WTC11 (cell line): ENCODE measurements around the gene FER.

Experiments used
- CTCF ChIP-seq: fragments of 200-600 bp; IDR thresholded peaks from 2 replicates; pipeline ENCODE4 v1.8.0; 2022; ENCODE audit warnings: antibody characterized with exemption
- ELF4 ChIP-seq: sonication (generic); formaldehyde crosslinking; IDR thresholded peaks from 2 replicates; pipeline ENCODE4 v1.8.1; 2022; ENCODE audit warnings: low read depth, mild to moderate bottlenecking, moderate library complexity, missing genetic modification reagents
- ESRRA ChIP-seq: sonication (generic); formaldehyde crosslinking; IDR thresholded peaks from 2 replicates; pipeline ENCODE4 v1.8.1; 2022; ENCODE audit warnings: mild to moderate bottlenecking, missing genetic modification reagents, borderline replicate concordance
- MAX ChIP-seq: sonication (generic); formaldehyde crosslinking; IDR thresholded peaks from 2 replicates; pipeline ENCODE4 v1.8.0; 2022; ENCODE audit warnings: mild to moderate bottlenecking, missing genetic modification reagents
- NR1H2 ChIP-seq: sonication (generic); formaldehyde crosslinking; IDR thresholded peaks from 2 replicates; pipeline ENCODE4 v1.9.0; 2021; ENCODE audit warnings: mild to moderate bottlenecking, moderate library complexity, missing genetic modification reagents
- OVOL2 ChIP-seq: fragments of 250-450 bp; sonication (Bioruptor Pico); IDR thresholded peaks from 2 replicates; pipeline ENCODE4 v1.9.0; 2021; ENCODE audit warnings: mild to moderate bottlenecking, borderline replicate concordance
- SP1 ChIP-seq: sonication (generic); formaldehyde crosslinking; conservative IDR thresholded peaks from 2 replicates; pipeline ENCODE4 v1.8.1; 2022; ENCODE audit warnings: missing genetic modification reagents
- TEAD4 ChIP-seq: sonication (generic); formaldehyde crosslinking; IDR thresholded peaks from 2 replicates; pipeline ENCODE4 v1.8.0; 2022; ENCODE audit warnings: mild to moderate bottlenecking, missing genetic modification reagents
- ZNF121 ChIP-seq: sonication (generic); formaldehyde crosslinking; IDR thresholded peaks from 2 replicates; pipeline ENCODE4 v1.8.0; 2023; ENCODE audit warnings: missing genetic modification reagents
- ZNF317 ChIP-seq: sonication (generic); formaldehyde crosslinking; IDR thresholded peaks from 2 replicates; pipeline ENCODE4 v1.8.1; 2023; ENCODE audit warnings: low read depth, mild to moderate bottlenecking, moderate library complexity, missing genetic modification reagents, borderline replicate concordance
- ZNF423 ChIP-seq: fragments of 250-450 bp; sonication (Bioruptor Pico); IDR thresholded peaks from 2 replicates; pipeline ENCODE4 v2.1.2; 2022; ENCODE audit warnings: mild to moderate bottlenecking, moderate library complexity

- TF ChIP-seq TEAD4 (CRISPR knock-in tag), result no peak
- no peak for TF ChIP-seq ZNF423 (CRISPR knock-in tag)
- no peak for TF ChIP-seq ZNF317 (CRISPR knock-in tag)
- TF ChIP-seq ELF4, result no peak
- TF ChIP-seq CTCF, result no peak
- TF ChIP-seq SP1, result no peak
- TF ChIP-seq ZNF121, result no peak
- no peak for TF ChIP-seq NR1H2 (CRISPR knock-in tag)
- TF ChIP-seq MAX (CRISPR knock-in tag), result no peak
- no peak for TF ChIP-seq ESRRA (CRISPR knock-in tag)
- TF ChIP-seq OVOL2, result no peak
These were observed 378.2 kb downstream of the FER start for GRCh38 chr5:109125755-109126429.
